RWPE2 (cell line): ENCODE measurements around the gene CTTNBP2.

ENCODE experiments used
- ATAC-seq: fragments of 200-7000 bp; cut with Tn5 transposase; 3 replicates; pipeline ENCODE4 v1.9.1; 2021; ENCODE audit warnings: low read depth
- DNase-seq: peaks from one replicate; pipeline ENCODE4 v3.0.0-alpha.2; 2020; ENCODE audit warnings: low spot score
- H3K27ac ChIP-seq: fragments of 450-650 bp; 2 replicates; pipeline ENCODE4 v1.5.1; 2017; ENCODE audit warnings: mild to moderate bottlenecking; ENCODE audit not compliant: poor library complexity, severe bottlenecking
- H3K27me3 ChIP-seq: fragments of 250-450 bp; sonication (Bioruptor Pico); 2 replicates; pipeline ENCODE4 v1.5.1; 2021; ENCODE audit warnings: mild to moderate bottlenecking, moderate library complexity; ENCODE audit not compliant: insufficient read depth, poor library complexity, severe bottlenecking
- H3K36me3 ChIP-seq: fragments of 250-450 bp; sonication (Bioruptor Pico); 2 replicates; pipeline ENCODE4 v1.5.1; 2020; ENCODE audit warnings: low read depth, mild to moderate bottlenecking, moderate library complexity
- H3K4me1 ChIP-seq: fragments of 250-450 bp; sonication (Bioruptor Pico); 2 replicates; pipeline ENCODE4 v1.5.1; 2021; ENCODE audit warnings: mild to moderate bottlenecking, moderate library complexity; ENCODE audit not compliant: insufficient read depth, poor library complexity, severe bottlenecking
- H3K4me3 ChIP-seq: fragments of 250-450 bp; sonication (Bioruptor Pico); 2 replicates; pipeline ENCODE4 v1.5.1; 2021; ENCODE audit warnings: mild to moderate bottlenecking, moderate library complexity; ENCODE audit not compliant: severe bottlenecking
- H3K9me3 ChIP-seq: fragments of 250-450 bp; sonication (Bioruptor Pico); 2 replicates; pipeline ENCODE4 v1.5.1; 2021; ENCODE audit warnings: mild to moderate bottlenecking, moderate library complexity; ENCODE audit not compliant: severe bottlenecking
- CTCF ChIP-seq: fragments of 450-650 bp; IDR thresholded peaks from one replicate; pipeline ENCODE4 v1.5.1; 2017; ENCODE audit warnings: mild to moderate bottlenecking, moderate library complexity; ENCODE audit not compliant: poor library complexity, severe bottlenecking

Gene CTTNBP2

GRCh38 chr7:117724898-117725297, 148.3 kb downstream of the CTTNBP2 start:
- no peaks in the 10 kb centered on the region for H3K4me1 ChIP-seq
- no peak overlapping the region for H3K27ac ChIP-seq
- no peaks in the 10 kb centered on the region for H3K9me3 ChIP-seq
- ATAC-seq (no peak), DNase-seq (no peak)
- TF ChIP-seq CTCF: no peak
- H3K27me3 ChIP-seq: no peaks in the 10 kb centered on the region
- no peak overlapping the region for H3K4me3 ChIP-seq
- no peaks in the 10 kb centered on the region for H3K36me3 ChIP-seq

- H3K4me1 ChIP-seq: no peaks in the 10 kb centered on the region
- no peaks in the 10 kb centered on the region for H3K9me3 ChIP-seq
- no peak overlapping the region for H3K27ac ChIP-seq
- H3K36me3 ChIP-seq: no peaks in the 10 kb centered on the region
- TF ChIP-seq CTCF: no peak
- DNase-seq: no peak
- ATAC-seq: no peak
- H3K27me3 ChIP-seq: no peaks in the 10 kb centered on the region
- no peak overlapping the region for H3K4me3 ChIP-seq
Measured at GRCh38 chr7:117719377-117719776, 153.9 kb downstream of the CTTNBP2 start.

- TF ChIP-seq CTCF: no peak
- Histone ChIP-seq H3K36me3 (no peaks in the 10 kb centered on the region), H3K27me3 (no peaks in the 10 kb centered on the region), H3K4me1 (no peaks in the 10 kb centered on the region), H3K4me3 (no peak overlapping the region), H3K9me3 (no peaks in the 10 kb centered on the region), H3K27ac (no peak overlapping the region)
- DNase-seq (no peak), ATAC-seq (no peak)
Measured at GRCh38 chr7:117718116-117718835, 155.0 kb downstream of the CTTNBP2 start.

DNA sequence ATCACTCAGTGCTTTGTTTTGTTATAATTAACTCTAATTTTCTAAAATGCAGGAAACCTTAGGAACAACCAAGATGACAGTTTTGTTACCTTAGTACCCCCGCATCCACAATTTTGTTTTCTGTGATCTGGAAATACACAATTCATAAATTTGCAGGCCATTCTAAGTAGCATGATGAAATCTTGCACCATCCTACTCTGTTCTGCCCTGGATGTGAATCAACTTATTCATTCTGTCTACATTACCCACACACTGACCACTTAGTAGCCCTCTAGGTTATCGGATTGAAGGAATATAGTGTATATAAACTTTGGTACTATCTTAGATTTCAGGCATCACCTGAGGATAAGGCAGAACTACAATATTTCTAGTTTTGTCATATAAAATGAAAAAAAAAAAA, 155.9 kb downstream of the CTTNBP2 start:
- H3K4me3 ChIP-seq: no peak overlapping the region
- no peak overlapping the region for H3K27ac ChIP-seq
- no peak for DNase-seq
- no peaks in the 10 kb centered on the region for H3K27me3 ChIP-seq
- H3K4me1 ChIP-seq: no peaks in the 10 kb centered on the region
- no peak for ATAC-seq
- no peak for TF ChIP-seq CTCF
- H3K9me3 ChIP-seq: no peaks in the 10 kb centered on the region
- H3K36me3 ChIP-seq: no peaks in the 10 kb centered on the region

- no peaks in the 10 kb centered on the region for H3K4me1 ChIP-seq
Measured at GRCh38 chr7:117716707-117717299, 156.4 kb downstream of the CTTNBP2 start.

More at GRCh38 chr7:117716707-117717299, 156.4 kb downstream of the CTTNBP2 start:
- DNase-seq (no peak), ATAC-seq (no peak)
- Histone ChIP-seq H3K36me3 (no peaks in the 10 kb centered on the region), H3K9me3 (no peaks in the 10 kb centered on the region), H3K27ac (no peak overlapping the region), H3K4me3 (no peak overlapping the region), H3K27me3 (no peaks in the 10 kb centered on the region)
- TF ChIP-seq CTCF: no peak
